CD4-positive, alpha-beta memory T cell (primary cell): ENCODE measurements around the gene SRPRB. TPM values are rescaled to one million over a fixed set of nuclear protein-coding genes. Genes with fewer than 3 reads are reported as not detected.
A peak's percentile ranks its signal among the peaks of the same experiment; 100 is the strongest.

Source experiments
- CTCF ChIA-PET: fragments of 350-600 bp; sonication (Branson Sonifier 250); formaldehyde crosslinking; loops from one replicate; lab custom pipeline; 2021; ENCODE audit warnings: inconsistent platforms; ENCODE audit not compliant: partially characterized antibody; lab: Charles Lee
- POLR2A ChIA-PET: fragments of 350-600 bp; sonication (Branson Sonifier 250); formaldehyde crosslinking; loops from one replicate; lab custom pipeline; 2021; ENCODE audit not compliant: partially characterized antibody; lab: Charles Lee
- DNase-seq, 5 donors: peaks; one replicate each; pipeline versions ENCODE4 v3.0.0 to v3.0.0-alpha.2; 2020 to 2022; ENCODE audit warnings: mixed read lengths in 1 of 5
- H3K27ac ChIP-seq: one replicate; pipeline ENCODE4 v1.7.0; 2013; ENCODE audit warnings: low read depth, low read length
- H3K27me3 ChIP-seq: 2 replicates; pipeline ENCODE4 v1.7.0; 2013; ENCODE audit warnings: mild to moderate bottlenecking, low read length, moderate library complexity; ENCODE audit not compliant: insufficient read depth
- H3K36me3 ChIP-seq: 2 replicates; pipeline ENCODE4 v1.7.0; 2013; ENCODE audit warnings: mild to moderate bottlenecking, low read length, moderate library complexity; ENCODE audit not compliant: insufficient read depth
- H3K4me1 ChIP-seq: 2 replicates; pipeline ENCODE4 v1.7.0; 2013; ENCODE audit warnings: mild to moderate bottlenecking, low read length, moderate library complexity; ENCODE audit not compliant: insufficient read depth
- H3K4me3 ChIP-seq, 2 donors: one replicate each; pipeline ENCODE4 v1.7.0; 2013; ENCODE audit warnings: low read length in 2 of 2, mild to moderate bottlenecking in 1 of 2
- H3K9me3 ChIP-seq, 2 donors: one replicate each; pipeline ENCODE4 v1.7.0; 2013; ENCODE audit warnings: low read length in 2 of 2, control low read depth in 1 of 2; ENCODE audit not compliant: control insufficient read depth in 1 of 2
- H3K27ac Mint-ChIP-seq, 7 donors: one replicate each; pipeline ENCODE4 v1.8.0; 2020 to 2021; ENCODE audit warnings: mixed read lengths in 7 of 7, mild to moderate bottlenecking in 6 of 7, inconsistent platforms in 3 of 7, moderate library complexity in 3 of 7
- H3K27me3 Mint-ChIP-seq, 2 donors: one replicate each; pipeline ENCODE4 v1.8.0; 2020 to 2021; ENCODE audit warnings: mixed read lengths in 2 of 2
- H3K36me3 Mint-ChIP-seq, 2 donors: one replicate each; pipeline ENCODE4 v1.8.0; 2020 to 2021; ENCODE audit warnings: mixed read lengths in 2 of 2, inconsistent platforms in 1 of 2, mild to moderate bottlenecking in 1 of 2
- H3K4me1 Mint-ChIP-seq, 4 donors: one replicate each; pipeline ENCODE4 v1.8.0; 2020 to 2021; ENCODE audit warnings: mixed read lengths in 4 of 4, mild to moderate bottlenecking in 1 of 4
- H3K4me3 Mint-ChIP-seq, 8 donors: one replicate each; pipeline ENCODE4 v1.8.0; 2020 to 2021; ENCODE audit warnings: mixed read lengths in 8 of 8, mild to moderate bottlenecking in 7 of 8, moderate library complexity in 6 of 8, inconsistent platforms in 3 of 8
- H3K9me3 Mint-ChIP-seq, 8 donors: one replicate each; pipeline ENCODE4 v1.8.0; 2020 to 2021; ENCODE audit warnings: mixed read lengths in 8 of 8, mild to moderate bottlenecking in 5 of 8, inconsistent platforms in 3 of 8, moderate library complexity in 1 of 8
- intact Hi-C: fragments of 100-400 bp; cut with micrococcal nuclease; formaldehyde crosslinking; loops from one replicate; pipeline ENCODE4 v1.15.1; 2023
- polyA plus RNA-seq, 2 donors: library from polyadenylated mRNA; unstranded; fragments of 300-500 nt; fragmentation: Illumina TruSeq; gene quantifications; one replicate each; pipeline ENCODE4 v1.2.3, GENCODE V29; 2021
- total RNA-seq, 2 experiments: library from RNA; stranded (reverse); gene quantifications; one replicate each; pipeline ENCODE4 v1.2.3, GENCODE V29; 2021

Gene SRPRB
- total RNA-seq, result 10 to 100 TPM; 45.6 to 49.8 TPM
- polyA plus RNA-seq, result 10 to 100 TPM; 55.1 to 57.4 TPM

- H3K27me3 ChIP-seq, result no peaks in the 10 kb centered on the region
- peak within 1 kb of the TSS; percentile 57 to 85 for H3K4me3 ChIP-seq
- Mint-ChIP-seq H3K9me3 (no peaks in the 10 kb centered on the region), H3K27ac (peak within 1 kb of the TSS; percentile 92 to 98 (median 95)), H3K27me3 (peaks cover 0 to 5% of the 10 kb centered on the region in 2 donors), H3K36me3 (peaks cover 20 to 39% of the 10 kb centered on the region in 2 donors), H3K4me1 (peaks cover 20 to 47% (median 29%) of the 10 kb centered on the region in 4 donors), H3K4me3 (peak within 1 kb of the TSS; percentile 94 to 98 (median 98))
- POLR2A ChIA-PET, result interaction anchor here (0.7 kb wide), 1 partner anchor 232 kb away, joined by 3 read pairs; the partner anchor contains the start of gene CDV3
- H3K27ac ChIP-seq, result peak within 1 kb of the TSS; percentile 65
- intact Hi-C loops, result loop anchor here (1.0 to 10.0 kb wide), 9 partner anchors 13 to 1391 kb away; partner anchors contain the start of genes ANAPC13, CDV3, CEP63 and DNAJC13
- CTCF ChIA-PET, result interaction anchor here (0.8 to 3.2 kb wide), 3 partner anchors 12 to 346 kb away, joined by 3 to 19 read pairs (median 3); no protein-coding TSS in a partner anchor
- no peaks in the 10 kb centered on the region for H3K9me3 ChIP-seq
- DNase-seq, result peak; percentile 93 to 98 (median 96)
- H3K36me3 ChIP-seq, result peaks cover 13% of the 10 kb centered on the region
- peaks cover 29% of the 10 kb centered on the region for H3K4me1 ChIP-seq
Measured at GRCh38 chr3:133805702-133806475, at the start of gene SRPRB. Gene SRPRB, plus strand, starts transcription at chr3:133805815. Its CDS starts 34 bp downstream, at chr3:133805849.

GRCh38 chr3:133756716-133757694 is 48.6 kb upstream of the SRPRB start:
- H3K4me1 ChIP-seq, result no peaks in the 10 kb centered on the region
- Mint-ChIP-seq H3K36me3 (no peaks in the 10 kb centered on the region), H3K27me3 (peaks cover 2% of the 10 kb centered on the region in 2 donors), H3K27ac (no peak overlapping the region), H3K4me1 (no peaks in the 10 kb centered on the region), H3K9me3 (no peaks in the 10 kb centered on the region), H3K4me3 (no peak overlapping the region)
- DNase-seq, result no peak
- H3K36me3 ChIP-seq, result no peaks in the 10 kb centered on the region
- intact Hi-C loops, result no loop called here
- H3K27me3 ChIP-seq, result no peaks in the 10 kb centered on the region
- H3K27ac ChIP-seq, result no peak overlapping the region
- ChIA-PET CTCF (no interaction called here), POLR2A (no interaction called here)
- H3K9me3 ChIP-seq, result no peaks in the 10 kb centered on the region
- H3K4me3 ChIP-seq, result no peak overlapping the region

DNA sequence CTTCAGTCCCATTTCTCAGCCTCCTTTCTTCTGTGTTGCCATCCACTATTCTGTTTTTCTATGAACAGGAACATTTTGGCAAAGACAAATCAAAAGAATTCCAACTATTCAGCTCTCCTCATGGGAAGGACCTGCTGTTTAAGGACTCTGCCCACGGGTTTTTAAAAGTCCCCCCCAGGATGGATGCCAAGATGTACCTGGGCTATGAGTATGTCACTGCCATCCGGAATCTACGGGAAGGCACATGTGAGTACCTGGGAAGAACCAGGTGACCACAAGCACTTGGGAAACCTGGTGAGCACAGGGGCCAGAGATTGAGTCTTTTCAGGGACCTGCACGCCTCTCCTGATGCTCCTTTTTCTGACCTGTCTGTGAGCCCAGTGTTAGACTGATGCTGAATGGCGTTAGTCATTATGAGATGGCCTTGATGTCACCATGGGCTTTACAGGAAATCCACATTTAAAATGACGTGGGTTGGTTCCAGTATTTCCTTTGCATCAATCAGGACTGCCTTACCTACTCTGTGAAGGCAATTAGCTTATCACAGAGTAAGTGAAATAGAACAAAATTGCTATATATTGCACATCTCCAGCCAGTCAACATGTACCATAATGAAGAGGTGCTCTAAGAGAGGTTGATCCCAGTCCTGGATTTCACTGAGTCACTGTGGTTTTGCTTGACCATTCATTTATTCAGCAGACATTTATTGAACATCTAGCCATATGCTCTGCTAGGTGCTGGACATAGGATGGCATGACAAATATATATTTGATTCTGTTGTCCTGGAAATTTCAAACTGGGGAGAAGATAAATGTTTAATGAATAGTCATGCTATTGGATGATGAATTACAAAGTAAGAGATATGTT is 47.7 kb upstream of the SRPRB start:
- intact Hi-C loops, result no loop called here
- Histone ChIP-seq H3K4me1 (no peaks in the 10 kb centered on the region), H3K27me3 (no peaks in the 10 kb centered on the region), H3K36me3 (no peaks in the 10 kb centered on the region), H3K27ac (no peak overlapping the region), H3K9me3 (no peaks in the 10 kb centered on the region), H3K4me3 (no peak overlapping the region)
- no peak overlapping the region for H3K27ac Mint-ChIP-seq
- no peaks in the 10 kb centered on the region for H3K4me1 Mint-ChIP-seq
- no peak overlapping the region for H3K4me3 Mint-ChIP-seq
- no peaks in the 10 kb centered on the region for H3K36me3 Mint-ChIP-seq
- no peaks in the 10 kb centered on the region for H3K9me3 Mint-ChIP-seq
- H3K27me3 Mint-ChIP-seq, result peaks cover 2% of the 10 kb centered on the region in 2 donors
- no peak for DNase-seq
- ChIA-PET POLR2A (no interaction called here), CTCF (no interaction called here)

- Histone ChIP-seq H3K4me1 (no peaks in the 10 kb centered on the region), H3K36me3 (no peaks in the 10 kb centered on the region), H3K4me3 (no peak overlapping the region), H3K27me3 (no peaks in the 10 kb centered on the region), H3K27ac (no peak overlapping the region), H3K9me3 (no peaks in the 10 kb centered on the region)
- POLR2A ChIA-PET, result no interaction called here
- peaks cover 2% of the 10 kb centered on the region in 2 donors for H3K27me3 Mint-ChIP-seq
- no peak overlapping the region for H3K27ac Mint-ChIP-seq
- no peaks in the 10 kb centered on the region for H3K9me3 Mint-ChIP-seq
- intact Hi-C loops, result no loop called here
- CTCF ChIA-PET, result interaction anchor here (1.1 kb wide), 1 partner anchor 9 kb away, joined by 3 read pairs; no protein-coding TSS in a partner anchor
- no peak for DNase-seq
- H3K36me3 Mint-ChIP-seq, result no peaks in the 10 kb centered on the region
- H3K4me3 Mint-ChIP-seq, result no peak overlapping the region
- no peaks in the 10 kb centered on the region for H3K4me1 Mint-ChIP-seq
Measured at GRCh38 chr3:133758568-133758928, 47.1 kb upstream of the SRPRB start.

DNA sequence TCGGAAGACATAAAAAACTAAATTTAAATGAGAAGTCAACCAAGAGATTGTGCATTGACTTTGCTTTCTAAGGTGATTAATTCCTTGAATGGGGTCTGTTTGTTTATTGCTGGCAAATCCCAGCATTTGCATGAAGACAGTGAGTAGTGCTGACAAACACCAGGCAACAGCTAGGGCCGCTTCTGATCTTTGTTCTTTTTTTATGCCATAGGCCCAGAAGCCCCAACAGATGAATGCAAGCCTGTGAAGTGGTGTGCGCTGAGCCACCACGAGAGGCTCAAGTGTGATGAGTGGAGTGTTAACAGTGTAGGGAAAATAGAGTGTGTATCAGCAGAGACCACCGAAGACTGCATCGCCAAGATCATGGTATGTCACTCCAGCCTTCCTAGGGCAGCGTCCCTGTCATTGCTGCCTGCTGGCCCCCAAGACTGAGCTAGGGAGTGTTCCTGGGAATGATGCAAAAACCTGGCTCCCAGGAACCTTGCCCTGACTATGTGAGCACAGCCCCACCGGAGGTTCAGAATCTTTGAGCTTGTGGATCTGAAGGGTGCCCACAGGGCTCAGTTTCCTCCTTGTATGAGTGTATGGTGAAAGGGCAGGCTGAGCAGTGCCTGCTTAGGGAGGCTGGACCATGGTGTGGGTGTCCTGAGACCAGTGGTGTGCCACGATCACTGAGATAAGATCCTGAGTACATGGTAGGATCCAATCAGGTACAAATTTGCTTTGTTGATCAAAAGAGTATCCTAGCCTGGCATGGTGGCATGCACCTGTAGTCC is 46.5 kb upstream of the SRPRB start:
- no peaks in the 10 kb centered on the region for H3K9me3 ChIP-seq
- ChIA-PET POLR2A (no interaction called here), CTCF (interaction anchor here (1.1 kb wide), 1 partner anchor 9 kb away, joined by 3 read pairs; no protein-coding TSS in a partner anchor)
- no peaks in the 10 kb centered on the region for H3K4me1 Mint-ChIP-seq
- H3K36me3 Mint-ChIP-seq, result no peaks in the 10 kb centered on the region
- H3K4me1 ChIP-seq, result no peaks in the 10 kb centered on the region
- H3K4me3 Mint-ChIP-seq, result no peak overlapping the region
- H3K27me3 Mint-ChIP-seq, result peaks cover 2% of the 10 kb centered on the region in 2 donors
- intact Hi-C loops, result no loop called here
- H3K27ac Mint-ChIP-seq, result no peak overlapping the region
- no peaks in the 10 kb centered on the region for H3K36me3 ChIP-seq
- DNase-seq, result no peak
- no peaks in the 10 kb centered on the region for H3K9me3 Mint-ChIP-seq
- no peak overlapping the region for H3K27ac ChIP-seq
- H3K27me3 ChIP-seq, result no peaks in the 10 kb centered on the region
- H3K4me3 ChIP-seq, result no peak overlapping the region

GRCh38 chr3:133759740-133760305 is 45.8 kb upstream of the SRPRB start:
- Mint-ChIP-seq H3K36me3 (no peaks in the 10 kb centered on the region), H3K27me3 (peaks cover 2% of the 10 kb centered on the region in 2 donors), H3K4me3 (no peak overlapping the region), H3K27ac (no peak overlapping the region), H3K4me1 (no peaks in the 10 kb centered on the region), H3K9me3 (no peaks in the 10 kb centered on the region)
- Histone ChIP-seq H3K27me3 (no peaks in the 10 kb centered on the region), H3K27ac (no peak overlapping the region), H3K36me3 (no peaks in the 10 kb centered on the region), H3K4me1 (no peaks in the 10 kb centered on the region), H3K4me3 (no peak overlapping the region), H3K9me3 (no peaks in the 10 kb centered on the region)
- intact Hi-C loops, result no loop called here
- CTCF ChIA-PET, result interaction anchor here (1.1 kb wide), 1 partner anchor 8 kb away, joined by 3 read pairs; no protein-coding TSS in a partner anchor
- DNase-seq, result no peak
- POLR2A ChIA-PET, result no interaction called here
